B cell (primary cell): ENCODE results near the gene CEP112. TPM values are rescaled to one million over a fixed set of nuclear protein-coding genes. Genes with fewer than 3 reads are reported as not detected.

ENCODE experiments used
- ATAC-seq: fragments of 200-7000 bp; cut with Tn5 transposase; one replicate; pipeline ENCODE4 v1.10.0; 2021; ENCODE audit warnings: low read depth, mild to moderate bottlenecking, moderate number of reproducible peaks, moderate library complexity
- CTCF ChIA-PET: fragments of 350-600 bp; sonication (Branson Sonifier 250); formaldehyde crosslinking; loops from one replicate; lab custom pipeline; 2021; ENCODE audit warnings: antibody characterized with exemption, inconsistent platforms; lab: Charles Lee
- POLR2A ChIA-PET: fragments of 350-600 bp; sonication (Branson Sonifier 250); formaldehyde crosslinking; loops from one replicate; lab custom pipeline; 2021; ENCODE audit warnings: antibody characterized with exemption; lab: Charles Lee
- DNase-seq: peaks from one replicate; pipeline ENCODE4 v3.0.0; 2013
- H2AFZ ChIP-seq: 2 replicates; pipeline ENCODE4 v1.6.1; 2012; ENCODE audit warnings: mild to moderate bottlenecking, low read depth, low read length; ENCODE audit not compliant: insufficient read depth, poor library complexity, severe bottlenecking
- H3K27ac ChIP-seq, 2 donors: 1 replicate in 1 of 2; 2 replicates in 1 of 2; pipeline ENCODE4 v1.5.1; 2012 to 2013; ENCODE audit warnings: low read length in 2 of 2, mild to moderate bottlenecking in 2 of 2, moderate library complexity in 1 of 2
- H3K27me3 ChIP-seq, 4 experiments: fragments of 200-600 bp in 1 of 4; sonication (generic) in 1 of 4; replicated peaks in 1 of 4; 1 replicate in 2 of 4; 2 replicates in 2 of 4; pipeline versions ENCODE4 v1.6.1 to v1.7.0; 2013 to 2016; ENCODE audit warnings: low read length in 3 of 4, mild to moderate bottlenecking in 2 of 4, mixed read lengths in 1 of 4, moderate library complexity in 1 of 4; ENCODE audit not compliant: insufficient read depth in 4 of 4, control insufficient read depth in 3 of 4; ENCODE audit errors: control extremely low read depth in 1 of 4
- H3K36me3 ChIP-seq, 2 experiments: replicated peaks in 1 of 2; 1 replicate in 1 of 2; 2 replicates in 1 of 2; pipeline versions ENCODE4 v1.6.1 to v1.7.1; 2013; ENCODE audit warnings: low read length in 1 of 2; ENCODE audit not compliant: insufficient read depth in 2 of 2, control insufficient read depth in 1 of 2; ENCODE audit errors: control extremely low read depth in 1 of 2, extremely low read depth in 1 of 2
- H3K4me1 ChIP-seq, 2 donors: fragments of 200-600 bp in 1 of 2; sonication (generic) in 1 of 2; 1 replicate in 1 of 2; 2 replicates in 1 of 2; pipeline versions ENCODE4 v1.5.1 to v1.6.1; 2013 to 2017; ENCODE audit warnings: low read length in 2 of 2; ENCODE audit not compliant: control insufficient read depth in 2 of 2, insufficient read depth in 2 of 2
- H3K4me2 ChIP-seq: replicated peaks from 2 replicates; pipeline ENCODE3; 2012; ENCODE audit warnings: mild to moderate bottlenecking, low read depth, low read length; ENCODE audit not compliant: poor library complexity, severe bottlenecking
- H3K4me3 ChIP-seq, 5 experiments: fragments of 200-600 bp in 1 of 5; sonication (generic) in 1 of 5; 1 replicate in 3 of 5; 2 replicates in 2 of 5; pipeline versions ENCODE4 v1.5.1 to v1.7.0; 2011 to 2016; ENCODE audit warnings: low read length in 4 of 5, mild to moderate bottlenecking in 4 of 5, low read depth in 2 of 5, control low read depth in 1 of 5, moderate library complexity in 1 of 5; ENCODE audit not compliant: insufficient read depth in 1 of 5; ENCODE audit errors: control extremely low read depth in 1 of 5, extremely low read depth in 1 of 5
- H3K79me2 ChIP-seq: fragments of 200-600 bp; sonication (generic); one replicate; pipeline ENCODE4 v1.6.0; 2016; ENCODE audit warnings: low read length; ENCODE audit not compliant: control insufficient read depth, insufficient read depth
- H3K9ac ChIP-seq: fragments of 200-600 bp; sonication (generic); 2 replicates; pipeline ENCODE4 v1.6.1; 2017; ENCODE audit warnings: mild to moderate bottlenecking, low read length, moderate library complexity
- H3K9me3 ChIP-seq, 3 donors: one replicate each; pipeline versions ENCODE4 v1.6.1 to v1.7.1; 2013; ENCODE audit warnings: low read length in 2 of 3; ENCODE audit not compliant: control insufficient read depth in 2 of 3, insufficient read depth in 1 of 3; ENCODE audit errors: control extremely low read depth in 1 of 3
- H4K20me1 ChIP-seq: 2 replicates; pipeline ENCODE4 v1.6.0; 2012; ENCODE audit warnings: mild to moderate bottlenecking, low read length; ENCODE audit not compliant: insufficient read depth, control insufficient read depth, poor library complexity, severe bottlenecking
- H3K27ac Mint-ChIP-seq: one replicate; pipeline ENCODE4 v1.8.0; 2021; ENCODE audit warnings: mixed read lengths
- H3K27me3 Mint-ChIP-seq: one replicate; pipeline ENCODE4 v1.8.0; 2021; ENCODE audit warnings: mixed read lengths
- H3K4me1 Mint-ChIP-seq: one replicate; pipeline ENCODE4 v1.8.0; 2021; ENCODE audit warnings: mixed read lengths
- H3K4me3 Mint-ChIP-seq: one replicate; pipeline ENCODE4 v1.8.0; 2021; ENCODE audit warnings: mixed read lengths
- H3K9me3 Mint-ChIP-seq: one replicate; pipeline ENCODE4 v1.8.0; 2022; ENCODE audit warnings: mixed read lengths; ENCODE audit not compliant: insufficient read depth
- CTCF ChIP-seq: fragments of 200-600 bp; IDR thresholded peaks from one replicate; pipeline ENCODE4 v1.8.0; 2022; ENCODE audit warnings: antibody characterized with exemption, mild to moderate bottlenecking
- EZH2 ChIP-seq: IDR thresholded peaks from 2 replicates; pipeline ENCODE4 v1.6.1; 2012; ENCODE audit warnings: borderline replicate concordance, low read depth, mild to moderate bottlenecking, moderate library complexity, low read length; ENCODE audit not compliant: insufficient read depth, poor library complexity, severe bottlenecking
- WGBS: methylation state at CpG from one replicate; pipeline ENCODE4 v1.1.5; 2013; ENCODE audit warnings: missing lambda C conversion rate; ENCODE audit not compliant: insufficient coverage; 5-methylcytosine and 5-hydroxymethylcytosine counted together
- intact Hi-C: fragments of 100-400 bp; cut with micrococcal nuclease; formaldehyde crosslinking; loops from one replicate; pipeline ENCODE4 v1.10.0; 2022
- polyA plus RNA-seq: library from polyadenylated mRNA; depleted of rRNA; stranded (reverse); fragments of >200 nt; gene quantifications from 2 replicates; pipeline ENCODE4 v1.2.3, GENCODE V29; 2012
- total RNA-seq, 2 donors: library from RNA; stranded (reverse); fragments of 120-200 nt in 1 of 2; gene quantifications; 1 replicate in 1 of 2; 2 replicates in 1 of 2; pipeline versions ENCODE4 v1.2.3 to v1.2.4, GENCODE V29; 2013 to 2022

CEP112 gene
- total and polyA plus RNA-seq, 2 donors (not counting 1 experiment from before 2014, with no cell fraction given) = 0.57 to 4.6 TPM

DNA sequence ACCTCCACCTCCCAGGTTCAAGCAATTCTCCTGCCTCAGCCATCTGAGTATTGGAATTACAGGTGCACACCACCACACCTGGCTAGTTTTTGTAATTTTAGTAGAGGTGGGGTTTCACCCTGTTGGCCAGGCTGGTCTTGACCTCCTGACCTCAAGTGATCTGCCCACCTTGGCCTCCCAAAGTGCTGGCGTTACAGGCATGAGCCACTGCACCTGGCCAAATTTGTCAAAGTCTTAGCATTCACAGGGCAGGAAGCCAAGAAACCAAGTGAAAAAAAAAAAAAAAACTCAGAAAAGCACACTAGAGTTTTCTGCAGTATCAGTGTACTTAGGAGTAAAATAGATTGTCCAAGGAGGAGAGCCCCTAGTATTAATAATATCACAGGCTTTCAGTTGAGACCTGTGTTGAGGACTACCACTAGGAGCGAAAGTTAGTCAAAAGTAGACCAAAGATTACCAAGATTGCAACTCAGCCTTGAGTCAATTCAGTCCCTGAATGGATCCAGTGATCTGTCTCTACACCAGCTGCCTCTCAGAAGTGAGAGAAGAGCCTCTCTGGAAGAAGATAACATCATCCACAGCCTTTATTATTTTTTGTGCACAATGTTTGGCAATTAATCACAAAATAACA lies 159.7 kb downstream of the CEP112 start:
- Histone ChIP-seq H3K27ac (no peak overlapping the region), H2AFZ (no peak overlapping the region), H3K79me2 (no peaks in the 10 kb centered on the region), H4K20me1 (no peaks in the 10 kb centered on the region), H3K27me3 (no peaks in the 10 kb centered on the region), H3K9me3 (no peaks in the 10 kb centered on the region), H3K4me1 (no peaks in the 10 kb centered on the region), H3K4me2 (no peak overlapping the region), H3K36me3 (no peaks in the 10 kb centered on the region), H3K4me3 (no peak overlapping the region), H3K9ac (no peak overlapping the region)
- Mint-ChIP-seq H3K27me3 (no peaks in the 10 kb centered on the region), H3K4me1 (no peaks in the 10 kb centered on the region), H3K27ac (no peak overlapping the region), H3K9me3 (peaks cover 5% of the 10 kb centered on the region), H3K4me3 (no peak overlapping the region)
- no peak for DNase-seq
- ChIA-PET CTCF (no interaction called here), POLR2A (no interaction called here)
- no peak for ATAC-seq
- intact Hi-C loops = no loop called here
- TF ChIP-seq EZH2 (no peak), CTCF (no peak)
- WGBS = 53% methylated on average over 2 of the region's 2 CpGs

DNA sequence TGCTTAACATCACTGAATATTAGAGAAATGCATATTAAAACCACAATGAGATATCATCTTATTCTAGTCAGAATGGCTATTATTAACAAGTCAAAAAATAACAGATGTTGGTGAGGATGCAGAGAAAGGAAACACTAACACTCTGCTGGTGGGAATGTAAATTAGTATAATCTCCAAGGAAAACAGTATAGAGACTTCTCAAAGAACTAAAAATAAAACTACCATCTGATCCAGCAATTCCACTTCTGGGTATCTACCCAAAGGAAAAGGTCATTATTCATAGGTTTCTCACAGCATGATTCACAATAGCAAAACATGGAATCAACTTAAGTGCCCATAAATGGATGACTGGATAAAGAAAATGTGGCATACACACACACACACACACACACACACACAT lies 166.4 kb downstream of the CEP112 start:
- H3K4me1 Mint-ChIP-seq = no peaks in the 10 kb centered on the region
- no peak overlapping the region for H3K4me3 ChIP-seq
- no peak overlapping the region for H2AFZ ChIP-seq
- no peak overlapping the region for H3K27ac ChIP-seq
- ATAC-seq (no peak), DNase-seq (no peak)
- no peak overlapping the region for H3K9ac ChIP-seq
- H3K4me2 ChIP-seq = no peak overlapping the region
- H3K79me2 ChIP-seq = no peaks in the 10 kb centered on the region
- intact Hi-C loops = no loop called here
- no peaks in the 10 kb centered on the region for H3K36me3 ChIP-seq
- CTCF ChIA-PET = no interaction called here
- H3K27me3 Mint-ChIP-seq = no peaks in the 10 kb centered on the region
- POLR2A ChIA-PET = no interaction called here
- H3K4me1 ChIP-seq = no peaks in the 10 kb centered on the region
- H3K9me3 ChIP-seq = peaks cover 8 to 14% (median 8%) of the 10 kb centered on the region in 3 donors
- no peak overlapping the region for H3K27ac Mint-ChIP-seq
- no peak overlapping the region for H3K4me3 Mint-ChIP-seq
- H3K9me3 Mint-ChIP-seq = peaks cover 16% of the 10 kb centered on the region
- H3K27me3 ChIP-seq = no peaks in the 10 kb centered on the region
- no peaks in the 10 kb centered on the region for H4K20me1 ChIP-seq
- TF ChIP-seq EZH2 = no peak
- TF ChIP-seq CTCF = no peak
